Measurements from ENCODE around the gene OCA2. TPM values are rescaled to one million over a fixed set of nuclear protein-coding genes. Genes with fewer than 3 reads are reported as not detected.

OCA2 gene
- total RNA-seq, 1 experiment from 2014 or later = 0.31 TPM

GRCh38 chr15:28129231-28129848 lies 30.2 kb upstream of the OCA2 start:
- no peak overlapping the region for H3K56ac ChIP-seq (ENCODE audit: insufficient read length, low read depth, low read length)
- H3T11ph ChIP-seq (ENCODE audit: low read length) = no peak overlapping the region
- H3K4me1 ChIP-seq (ENCODE audit: insufficient read depth, low read length) = peaks cover 3% of the 10 kb centered on the region; the same call in 1 of the 2 replicates
- H3K27me3 ChIP-seq (ENCODE audit: insufficient read depth, low read length) = no peaks in the 10 kb centered on the region
- no CpG with 5 or more reads among the region's 9 CpGs for WGBS (ENCODE audit: extremely low coverage, insufficient read length, low lambda C conversion rate)
- no peak overlapping the region for H3K4ac ChIP-seq (ENCODE audit: low read depth, low read length)
- TF ChIP-seq CTCF (conservative IDR thresholded peaks at IDR 0.05) = no peak
- no peak overlapping the region for H4K5ac ChIP-seq (ENCODE audit: insufficient read length, low read depth, low read length)
- H2AK5ac ChIP-seq (ENCODE audit: insufficient read length, low read length) = no peak overlapping the region
- no peak overlapping the region for H3K23ac ChIP-seq (ENCODE audit: insufficient read length, low read depth, low read length)
- H3K27ac ChIP-seq (ENCODE audit: insufficient read length, low read depth, low read length) = no peak overlapping the region
- H3K4me2 ChIP-seq (ENCODE audit: insufficient read depth, insufficient read length, low read length) = no peak overlapping the region
- no peak overlapping the region for H2BK12ac ChIP-seq (ENCODE audit: insufficient read length, low read depth, low read length)
- Mint-ChIP-seq H3K9me3 (no peaks in the 10 kb centered on the region), H3K27me3 (ENCODE audit: low read depth) (no peaks in the 10 kb centered on the region), H3K27ac (peak overlapping the region in 2 of 3 experiments; percentile 23 to 41; a peak in 3 of 7 replicates), H3K4me1 (peaks cover 7 to 13% of the 10 kb centered on the region in 2 experiments; a peak in 3 of 4 replicates), H3K36me3 (ENCODE audit: insufficient read depth in 1 of 3, low read depth in 3 of 3) (peaks cover 37 to 63% (median 49%) of the 10 kb centered on the region in 3 experiments), H3K4me3 (no peak overlapping the region)
- H3K79me1 ChIP-seq (ENCODE audit: insufficient read depth, low read depth, low read length, poor library complexity, severe bottlenecking) = no peaks in the 10 kb centered on the region
- no peak overlapping the region for H2AFZ ChIP-seq (ENCODE audit: low read length)
- no peak overlapping the region for H3K14ac ChIP-seq (ENCODE audit: insufficient read depth, low read length)
- no peak for DNase-seq
- H3K18ac ChIP-seq (ENCODE audit: insufficient read length, low read depth, low read length) = no peak overlapping the region
- H4K91ac ChIP-seq (ENCODE audit: insufficient read length, low read depth, low read length) = no peak overlapping the region
- H2BK20ac ChIP-seq (ENCODE audit: low read depth, low read length, poor library complexity, severe bottlenecking) = no peak overlapping the region
- H3K9me3 ChIP-seq (ENCODE audit: control insufficient read depth, low read depth, low read length) = no peaks in the 10 kb centered on the region
- no peaks in the 10 kb centered on the region for H3K79me2 ChIP-seq (ENCODE audit: insufficient read depth, low read length)
- no peak overlapping the region for H4K8ac ChIP-seq (replicated peaks; ENCODE audit: insufficient read length, low read depth, low read length)
- no peak overlapping the region for H3K9ac ChIP-seq (ENCODE audit: extremely low read depth, insufficient read length, low read length)
- no peaks in the 10 kb centered on the region for H3K23me2 ChIP-seq (ENCODE audit: insufficient read length, low read depth, low read length, poor library complexity, severe bottlenecking)
- no peak overlapping the region for H2BK15ac ChIP-seq (ENCODE audit: low read depth, low read length)
- no peak overlapping the region for H2BK5ac ChIP-seq (ENCODE audit: insufficient read length, low read length)
- no peak overlapping the region for H2BK120ac ChIP-seq (ENCODE audit: low read depth, low read length, poor library complexity, severe bottlenecking)
- no peaks in the 10 kb centered on the region for H4K20me1 ChIP-seq (ENCODE audit: control insufficient read depth, insufficient read depth, insufficient read length)

Data from H9 (cell line).